AG04449 (cell line): Measurements from ENCODE around the gene NOD1.
"Not testable (repeated sequence)": the region's sequence is repeated elsewhere in the genome, so short reads cannot be mapped to it uniquely, and the experiment has no call there.

Experiments
- CTCF ChIA-PET: fragments of 350-600 bp; formaldehyde crosslinking; extraction: SDS; loops from one replicate; lab custom pipeline; 2021; ENCODE audit warnings: antibody characterized with exemption; lab: Yijun Ruan, JAX
- POLR2A ChIA-PET: fragments of 400-600, 350-600 bp; formaldehyde crosslinking; extraction: SDS; loops from one replicate; lab custom pipeline; 2020; ENCODE audit warnings: antibody characterized with exemption, inconsistent platforms; lab: Yijun Ruan, JAX
- DNase-seq: peaks from one replicate; pipeline ENCODE4 v3.0.0-alpha.2; 2010; ENCODE audit warnings: low read depth, low spot score
- H3K4me3 ChIP-seq: 2 replicates; pipeline ENCODE4 v1.5.1; 2011; ENCODE audit warnings: low read depth, mild to moderate bottlenecking, control low read depth, low read length
- CTCF ChIP-seq: IDR thresholded peaks from one replicate; pipeline ENCODE4 v1.5.1; 2011; ENCODE audit warnings: mild to moderate bottlenecking, moderate library complexity, low read length, control low read depth, inconsistent platforms; ENCODE audit not compliant: insufficient read depth; ENCODE audit errors: missing control alignments

NOD1 gene

DNA sequence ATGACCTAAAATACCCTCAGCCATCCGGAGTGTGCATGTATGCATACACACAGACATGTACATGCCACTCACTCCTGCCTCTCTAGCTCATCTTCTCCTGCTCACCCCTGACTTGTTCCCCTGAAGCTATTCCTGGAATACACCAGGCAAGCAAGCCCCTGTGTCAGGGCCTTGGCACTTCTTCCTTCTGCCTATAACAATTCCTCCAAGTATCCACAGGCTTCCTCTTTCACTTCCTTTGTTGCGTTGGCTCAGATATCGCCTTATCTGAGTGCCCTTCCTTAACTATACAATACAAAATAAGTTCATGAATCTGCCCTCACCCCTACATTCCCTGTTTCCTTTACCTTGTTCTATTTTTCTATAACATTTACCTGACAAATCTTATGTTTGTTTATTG is 88.8 kb downstream of the NOD1 start:
- TF ChIP-seq CTCF, result no peak
- DNase-seq, result no peak
- no peak overlapping the region for H3K4me3 ChIP-seq
- ChIA-PET CTCF (no interaction called here), POLR2A (no interaction called here)

GRCh38 chr7:30382607-30383006 is 96.0 kb downstream of the NOD1 start:
- ChIA-PET CTCF (no interaction called here), POLR2A (no interaction called here)
- TF ChIP-seq CTCF, result no peak
- no peak for DNase-seq
- no peak overlapping the region for H3K4me3 ChIP-seq

DNA sequence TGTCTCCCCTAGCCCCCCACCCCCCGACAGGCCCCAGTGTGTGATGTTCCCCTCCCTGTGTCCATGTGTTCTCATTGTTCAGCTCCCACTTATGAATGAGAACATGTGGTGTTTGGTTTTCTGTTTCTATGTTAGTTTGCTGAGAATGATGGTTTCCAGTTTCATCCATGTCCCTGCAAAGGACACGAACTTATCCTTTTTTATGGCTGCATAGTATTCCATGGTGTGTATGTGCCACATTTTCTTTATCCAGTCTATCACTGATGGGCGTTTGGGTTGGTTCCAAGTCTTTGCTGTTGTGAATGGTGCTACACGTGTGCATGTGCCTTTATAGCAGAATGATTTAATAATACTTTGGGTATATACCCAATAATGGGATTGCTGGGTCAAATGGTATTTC is 97.8 kb downstream of the NOD1 start:
- DNase-seq, H3K4me3 ChIP-seq, POLR2A ChIA-PET, CTCF ChIA-PET: not testable (repeated sequence)

- CTCF ChIA-PET, result no interaction called here
- H3K4me3 ChIP-seq, result no peak overlapping the region
- POLR2A ChIA-PET, result no interaction called here
- DNase-seq, result no peak
- no peak for TF ChIP-seq CTCF
These were observed 98.3 kb downstream of the NOD1 start for GRCh38 chr7:30380294-30380693.

- no peak for TF ChIP-seq CTCF
- CTCF ChIA-PET, result no interaction called here
- no peak overlapping the region for H3K4me3 ChIP-seq
- no peak for DNase-seq
- POLR2A ChIA-PET, result no interaction called here
These were observed 98.8 kb downstream of the NOD1 start for GRCh38 chr7:30379741-30380140.

DNA sequence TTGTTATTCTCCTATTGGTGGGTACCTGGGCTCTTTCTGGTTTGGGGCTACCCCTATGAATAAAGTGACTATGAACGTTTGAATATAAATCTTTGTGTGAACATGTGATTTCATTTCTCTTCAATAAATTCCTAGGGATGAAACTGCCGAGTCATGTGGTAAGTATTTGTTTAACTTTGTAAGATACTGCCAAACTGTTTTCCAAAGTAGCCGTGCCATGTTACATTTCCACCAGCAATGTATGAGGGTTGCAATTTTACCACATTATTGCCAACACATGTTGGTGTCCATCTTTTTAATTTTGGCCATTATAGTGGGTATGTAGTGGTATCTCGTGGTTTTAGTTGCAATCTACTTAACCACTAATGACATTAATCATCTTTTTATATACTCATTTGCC is 99.5 kb downstream of the NOD1 start:
- CTCF ChIA-PET, result no interaction called here
- no peak for TF ChIP-seq CTCF
- H3K4me3 ChIP-seq, result no peak overlapping the region
- no peak for DNase-seq
- POLR2A ChIA-PET, result no interaction called here

DNA sequence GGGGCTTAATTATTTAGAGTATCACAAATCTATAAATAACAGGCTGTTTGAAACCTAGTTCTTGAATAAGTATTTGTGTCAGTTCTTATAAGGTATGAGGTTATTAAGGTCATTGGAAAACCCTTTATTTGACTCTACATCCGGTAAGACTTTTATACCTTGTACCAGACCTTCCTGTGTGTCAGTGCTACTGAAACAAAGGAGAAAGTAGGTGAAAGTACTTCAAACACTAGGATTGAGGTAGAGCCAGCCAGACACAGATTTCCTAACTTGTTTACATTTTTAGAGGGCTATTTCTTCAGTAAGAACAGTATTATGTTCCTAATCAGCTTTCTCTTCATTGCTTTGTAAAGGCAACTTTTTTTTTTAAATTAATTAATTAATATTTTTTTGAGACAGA is 100.3 kb downstream of the NOD1 start:
- TF ChIP-seq CTCF, result no peak
- POLR2A ChIA-PET, result no interaction called here
- CTCF ChIA-PET, result no interaction called here
- no peak overlapping the region for H3K4me3 ChIP-seq
- no peak for DNase-seq
